GM12878 (cell line): ENCODE measurements around the gene DYNC1I1. TPM values are rescaled to one million over a fixed set of nuclear protein-coding genes. Genes with fewer than 3 reads are reported as not detected.

ENCODE experiments used
- ATAC-seq: fragments of 200-7000 bp; cut with Tn5 transposase; 3 replicates; pipeline ENCODE4 v1.9.1; 2020; ENCODE audit warnings: mild to moderate bottlenecking, moderate library complexity
- BruUV-seq: library from RNA; stranded (reverse); fragments of 400-500 nt; replicated peaks from 2 replicates; lab custom pipeline; 2021; lab: Mats Ljungman, UMichigan
- CTCF ChIA-PET: fragments of 300-600 bp; sonication (Branson Sonifier 250); formaldehyde crosslinking; extraction: SDS; loops from one replicate; lab custom pipeline; 2021; ENCODE audit warnings: inconsistent platforms; lab: Yijun Ruan, JAX
- POLR2A ChIA-PET: fragments of 350-600 bp; formaldehyde crosslinking; extraction: SDS; loops from one replicate; lab custom pipeline; 2021; ENCODE audit warnings: inconsistent platforms; lab: Charles Lee
- RAD21 ChIA-PET: fragments of 300-600 bp; sonication (Branson Sonifier 250); formaldehyde crosslinking; loops from one replicate; lab custom pipeline; 2023; ENCODE audit warnings: antibody characterized with exemption; ENCODE audit not compliant: unreplicated experiment; lab: Charles Lee
- SMC1A ChIA-PET: fragments of 300-600 bp; sonication (Branson Sonifier 250); formaldehyde crosslinking; loops from one replicate; lab custom pipeline; 2023; ENCODE audit not compliant: unreplicated experiment, uncharacterized antibody; lab: Charles Lee
- DNase-seq: peaks from one replicate; pipeline ENCODE4 v3.0.0-alpha.2; 2011; ENCODE audit warnings: low read depth, low spot score
- FAIRE-seq: peaks from 3 replicates; lab custom pipeline; 2011; peaks lifted over from hg19 to GRCh38; lab: Jason Lieb, UNC
- H2AFZ ChIP-seq: 2 replicates; pipeline ENCODE4 v1.6.0; 2011; ENCODE audit warnings: low read depth, low read length, control low read depth; ENCODE audit not compliant: control insufficient read depth
- H3K27ac ChIP-seq: 2 replicates; pipeline ENCODE4 v1.5.1; 2011; ENCODE audit warnings: control low read depth; ENCODE audit not compliant: control insufficient read depth, insufficient read depth
- H3K27me3 ChIP-seq, 2 experiments: replicated peaks in 1 of 2; 2 replicates each; pipeline versions ENCODE4 v1.6.0 to v1.6.1; 2011; ENCODE audit warnings: low read length in 1 of 2; ENCODE audit not compliant: control insufficient read depth in 2 of 2, insufficient read depth in 2 of 2
- H3K36me3 ChIP-seq, 2 experiments: 2 replicates each; pipeline ENCODE4 v1.5.1; 2011; ENCODE audit warnings: low read length in 1 of 2; ENCODE audit not compliant: control insufficient read depth in 2 of 2, insufficient read depth in 2 of 2
- H3K4me1 ChIP-seq: 2 replicates; pipeline ENCODE4 v1.6.1; 2011; ENCODE audit warnings: mild to moderate bottlenecking, low read length, moderate library complexity, mixed read lengths; ENCODE audit not compliant: control insufficient read depth, insufficient read depth
- H3K4me2 ChIP-seq: 2 replicates; pipeline ENCODE4 v1.6.0; 2011; ENCODE audit warnings: control low read depth; ENCODE audit not compliant: control insufficient read depth, insufficient read depth
- H3K4me3 ChIP-seq: fragments of 200-600 bp; sonication (generic); 2 replicates; pipeline ENCODE4 v1.5.1; 2016
- H3K79me2 ChIP-seq: 2 replicates; pipeline ENCODE4 v1.6.0; 2011; ENCODE audit warnings: low read length; ENCODE audit not compliant: control insufficient read depth, insufficient read depth
- H3K9ac ChIP-seq: 2 replicates; pipeline ENCODE4 v1.8.0; 2011; ENCODE audit warnings: low read length, control low read depth, mixed read lengths; ENCODE audit not compliant: control insufficient read depth, insufficient read depth
- H3K9me3 ChIP-seq: replicated peaks from 3 replicates; pipeline ENCODE4 v1.5.1; 2011; ENCODE audit warnings: mild to moderate bottlenecking, low read length; ENCODE audit not compliant: control insufficient read depth, insufficient read depth
- H4K20me1 ChIP-seq: 2 replicates; pipeline ENCODE4 v1.6.0; 2011; ENCODE audit not compliant: control insufficient read depth, insufficient read depth
- BHLHE40 ChIP-seq, 2 experiments: fragments of 450-650 bp in 1 of 2; IDR thresholded peaks; 2 replicates each; pipeline ENCODE4 v1.6.1; 2011 to 2017; ENCODE audit warnings: low read depth in 2 of 2, borderline replicate concordance in 1 of 2, improper control_type of control experiment in 1 of 2, low read length in 1 of 2, mild to moderate bottlenecking in 1 of 2
- CHD2 ChIP-seq: IDR thresholded peaks from 2 replicates; pipeline ENCODE4 v1.6.1; 2011; ENCODE audit warnings: low read depth, low read length, improper control_type of control experiment, borderline replicate concordance
- ESRRA ChIP-seq: IDR thresholded peaks from 2 replicates; pipeline ENCODE4 v1.6.1; 2012; ENCODE audit warnings: mild to moderate bottlenecking, low read length, improper control_type of control experiment
- EZH2 ChIP-seq: IDR thresholded peaks from 2 replicates; pipeline ENCODE4 v1.6.1; 2012; ENCODE audit warnings: low read depth, mild to moderate bottlenecking, control low read depth, inconsistent platforms, low read length, borderline replicate concordance; ENCODE audit not compliant: control insufficient read depth
- JUNB ChIP-seq: IDR thresholded peaks from 2 replicates; pipeline ENCODE4 v1.6.1; 2016; ENCODE audit warnings: antibody characterized with exemption, mild to moderate bottlenecking
- NFIC ChIP-seq: IDR thresholded peaks from 2 replicates; pipeline ENCODE4 v1.6.1; 2012; ENCODE audit warnings: low read depth, mild to moderate bottlenecking, inconsistent platforms, low read length, moderate library complexity
- NR2F1 ChIP-seq: fragments of 450-650 bp; conservative IDR thresholded peaks from 2 replicates; pipeline ENCODE4 v1.6.1; 2017; ENCODE audit warnings: mild to moderate bottlenecking
- RAD51 ChIP-seq: fragments of 450-650 bp; IDR thresholded peaks from 2 replicates; pipeline ENCODE4 v1.6.1; 2016; ENCODE audit warnings: moderate library complexity, mild to moderate bottlenecking, inconsistent platforms
- SMAD1 ChIP-seq: fragments of 450-650 bp; IDR thresholded peaks from 2 replicates; pipeline ENCODE4 v1.6.1; 2018; ENCODE audit warnings: mild to moderate bottlenecking, low read depth; ENCODE audit not compliant: partially characterized antibody
- STAT3 ChIP-seq: IDR thresholded peaks from 2 replicates; pipeline ENCODE4 v1.6.1; 2011; ENCODE audit warnings: low read depth, low read length, improper control_type of control experiment
- ZNF207 ChIP-seq: fragments of 450-650 bp; IDR thresholded peaks from 2 replicates; pipeline ENCODE4 v1.6.1; 2014; ENCODE audit warnings: antibody characterized with exemption, mild to moderate bottlenecking, borderline replicate concordance
- WGBS: methylation state at CpG from one replicate; pipeline ENCODE4 v1.1.6; 2016; ENCODE audit warnings: low lambda C conversion rate; ENCODE audit not compliant: insufficient replicate concordance, insufficient coverage; ENCODE audit errors: missing lambda C conversion rate; 5-methylcytosine and 5-hydroxymethylcytosine counted together
- in situ Hi-C: fragments of 300-500 bp; cut with MboI; formaldehyde crosslinking; loops from 9 replicates; pipeline ENCODE4 v1.14.3; 2018; ENCODE audit warnings: mixed read lengths
- intact Hi-C: fragments of 100-400 bp; cut with micrococcal nuclease; formaldehyde crosslinking; loops from one replicate; pipeline ENCODE4 v1.14.2; 2022; ENCODE audit not compliant: unreplicated experiment
- polyA plus RNA-seq, 11 experiments: library from polyadenylated mRNA; depleted of rRNA in 4 of 11; unstranded in 6 of 11; stranded (reverse) in 5 of 11; fragments of >200 nt; fragmentation: Nextera tagmentation in 4 of 11; fragmentation: Illumina TruSeq in 1 of 11; extraction: Ambion mirVana in 4 of 11; extraction: Trizol in 1 of 11; gene quantifications; 1 replicate in 1 of 11; 2 replicates in 10 of 11; pipeline versions ENCODE4 v1.2.1 to v1.2.3, GENCODE V29; 2011 to 2016; ENCODE audit warnings: inconsistent platforms in 2 of 11, missing spikeins in 2 of 11, low read depth in 1 of 11
- total RNA-seq, 4 experiments: library from RNA; depleted of rRNA in 3 of 4; stranded (reverse); fragments of >200 nt in 3 of 4; fragmentation: Illumina TruSeq in 1 of 4; extraction: Trizol in 1 of 4; gene quantifications; 2 replicates each; pipeline versions ENCODE4 v1.2.1 to v1.2.3, GENCODE V29; 2013 to 2021

Gene DYNC1I1
- total and polyA plus RNA-seq, 10 of the 15 experiments (the other 5 are each of a cell fraction or from before 2014, with no cell fraction given) = 0.05 to 0.91 (median 0.14) TPM; not detected in 3

GRCh38 chr7:95919556-95919955 is 147.2 kb downstream of the DYNC1I1 start:
- POLR2A ChIA-PET = no interaction called here
- in situ Hi-C loops (loop anchor here (10.0 kb wide), 1 partner anchor 1915 kb away; no protein-coding TSS in a partner anchor), intact Hi-C loops (loop anchor here (5.0 to 10.0 kb wide), 3 partner anchors 158 to 675 kb away; no protein-coding TSS in a partner anchor)
- H3K9me3 ChIP-seq = no peaks in the 10 kb centered on the region
- no peak overlapping the region for H3K4me3 ChIP-seq
- no peaks in the 10 kb centered on the region for H3K36me3 ChIP-seq
- no peak overlapping the region for H3K9ac ChIP-seq
- no peak overlapping the region for H3K27ac ChIP-seq
- no peak for TF ChIP-seq NFIC
- no peak for TF ChIP-seq STAT3
- TF ChIP-seq ZNF207 = no peak
- H2AFZ ChIP-seq = no peak overlapping the region
- no peaks in the 10 kb centered on the region for H3K79me2 ChIP-seq
- ATAC-seq (no peak), DNase-seq (no peak), FAIRE-seq (no peak)
- CTCF ChIA-PET = interaction anchor here (1.3 to 7.7 kb wide), 4 partner anchors 15 to 1109 kb away, joined by 3 to 91 read pairs (median 3); no protein-coding TSS in a partner anchor
- no peaks in the 10 kb centered on the region for H4K20me1 ChIP-seq
- H3K4me2 ChIP-seq = no peak overlapping the region
- no peaks in the 10 kb centered on the region; a peak in 1 of 4 replicates for H3K27me3 ChIP-seq
- BruUV-seq = no TSS peak
- no peaks in the 10 kb centered on the region for H3K4me1 ChIP-seq
- SMC1A ChIA-PET = interaction anchor here (0.7 to 1.5 kb wide), 5 partner anchors 8 to 1185 kb away, joined by 3 to 5 read pairs (median 3); no protein-coding TSS in a partner anchor
- WGBS = 47% methylated on average over 2 of the region's 2 CpGs
- RAD21 ChIA-PET = interaction anchor here (0.9 kb wide), 1 partner anchor 1108 kb away, joined by 5 read pairs; no protein-coding TSS in a partner anchor

GRCh38 chr7:95921543-95921942 is 149.2 kb downstream of the DYNC1I1 start:
- Histone ChIP-seq H3K4me1 (no peaks in the 10 kb centered on the region), H3K4me3 (no peak overlapping the region), H4K20me1 (no peaks in the 10 kb centered on the region), H3K79me2 (no peaks in the 10 kb centered on the region), H3K9ac (no peak overlapping the region), H2AFZ (no peak overlapping the region), H3K9me3 (no peaks in the 10 kb centered on the region)
- FAIRE-seq = no peak
- 39% methylated on average over 3 of the region's 3 CpGs for WGBS
- ChIA-PET SMC1A (interaction anchor here (1.3 kb wide), 1 partner anchor 9 kb away, joined by 3 read pairs; no protein-coding TSS in a partner anchor), POLR2A (no interaction called here), RAD21 (no interaction called here)
- TF ChIP-seq JUNB (no peak), BHLHE40 (IDR thresholded peaks at IDR 0.05; ENCODE audit: borderline replicate concordance in 1 of 2, low read depth in 2 of 2, low read length in 1 of 2) (no peak), ESRRA (no peak), SMAD1 (no peak), NR2F1 (no peak), CHD2 (no peak), RAD51 (no peak), EZH2 (no peak)
- TF ChIP-seq, all 136 proteins: peak for 0
- no peaks in the 10 kb centered on the region for H3K36me3 ChIP-seq
- in situ Hi-C loops (no loop called here), intact Hi-C loops (no loop called here)
- no TSS peak for BruUV-seq
- no peak overlapping the region for H3K4me2 ChIP-seq
- no peak for DNase-seq
- H3K27me3 ChIP-seq = no peaks in the 10 kb centered on the region; a peak in 1 of 4 replicates
- CTCF ChIA-PET = no interaction called here
- no peak for ATAC-seq
- H3K27ac ChIP-seq = no peak overlapping the region
